Fibroblast of lung (primary cell): ENCODE results near the gene KCNN3. TPM values are rescaled to one million over a fixed set of nuclear protein-coding genes. Genes with fewer than 3 reads are reported as not detected.

Source experiments
- DNase-seq, 2 donors: peaks; one replicate each; pipeline versions ENCODE4 v3.0.0 to v3.0.0-alpha.2; 2010; ENCODE audit warnings: low read depth in 2 of 2
- H2AFZ ChIP-seq: 2 replicates; pipeline ENCODE4 v1.5.1; 2012; ENCODE audit warnings: low read length, control low read depth, inconsistent platforms
- H3K27ac ChIP-seq: 2 replicates; pipeline ENCODE4 v1.5.1; 2011; ENCODE audit warnings: low read length, control low read depth; ENCODE audit not compliant: insufficient read depth
- H3K27me3 ChIP-seq: 2 replicates; pipeline ENCODE4 v1.5.1; 2011; ENCODE audit warnings: mild to moderate bottlenecking, low read length; ENCODE audit not compliant: control insufficient read depth, insufficient read depth
- H3K36me3 ChIP-seq: 2 replicates; pipeline ENCODE4 v1.5.1; 2011; ENCODE audit warnings: low read length; ENCODE audit not compliant: control insufficient read depth, insufficient read depth
- H3K4me1 ChIP-seq: 2 replicates; pipeline ENCODE4 v1.5.1; 2011; ENCODE audit warnings: low read length; ENCODE audit not compliant: control insufficient read depth, insufficient read depth; ENCODE audit errors: extremely low read depth
- H3K4me2 ChIP-seq: 2 replicates; pipeline ENCODE4 v1.5.1; 2011; ENCODE audit warnings: low read length, control low read depth; ENCODE audit not compliant: insufficient read depth; ENCODE audit errors: extremely low read depth
- H3K4me3 ChIP-seq, 4 experiments: fragments of 200-600 bp in 1 of 4; sonication (generic) in 1 of 4; replicated peaks in 1 of 4; 2 replicates each; pipeline ENCODE4 v1.5.1; 2011 to 2016; ENCODE audit warnings: low read length in 4 of 4, low read depth in 3 of 4, mild to moderate bottlenecking in 3 of 4, control low read depth in 2 of 4, inconsistent platforms in 1 of 4, mixed read lengths in 1 of 4; ENCODE audit not compliant: insufficient read depth in 1 of 4; ENCODE audit errors: control extremely low read depth in 1 of 4
- H3K79me2 ChIP-seq: 2 replicates; pipeline ENCODE4 v1.5.1; 2012; ENCODE audit warnings: mild to moderate bottlenecking, low read length, inconsistent platforms; ENCODE audit not compliant: control insufficient read depth, insufficient read depth
- H3K9ac ChIP-seq: 2 replicates; pipeline ENCODE4 v1.5.1; 2011; ENCODE audit warnings: mild to moderate bottlenecking, low read length, control low read depth; ENCODE audit not compliant: insufficient read depth
- H3K9me3 ChIP-seq: 2 replicates; pipeline ENCODE4 v1.5.1; 2012; ENCODE audit warnings: low read depth, low read length; ENCODE audit not compliant: control insufficient read depth, insufficient read depth
- H4K20me1 ChIP-seq: 2 replicates; pipeline ENCODE4 v1.5.1; 2011; ENCODE audit warnings: low read length; ENCODE audit not compliant: control insufficient read depth, insufficient read depth; ENCODE audit errors: extremely low read depth
- EZH2 ChIP-seq: IDR thresholded peaks from 2 replicates; pipeline ENCODE4 v1.5.1; 2012; ENCODE audit warnings: low read length, control low read depth, mild to moderate bottlenecking; ENCODE audit errors: missing control alignments
- polyA plus RNA-seq, 2 donors: library from polyadenylated mRNA; depleted of rRNA in 1 of 2; stranded (reverse) in 1 of 2; unstranded in 1 of 2; fragments of >200 nt; gene quantifications; 2 replicates each; pipeline ENCODE4 v1.2.1, GENCODE V29; 2011 to 2012; ENCODE audit warnings: missing spikeins in 1 of 2
- total RNA-seq: library from RNA; depleted of rRNA; stranded (reverse); fragments of >200 nt; gene quantifications from 2 replicates; pipeline ENCODE4 v1.2.1, GENCODE V29; 2014
- TF ChIP-seq, protein P1 (sequence below), 2 donors: IDR thresholded peaks in 1 of 2; conservative IDR thresholded peaks in 1 of 2; 1 replicate in 1 of 2; 2 replicates in 1 of 2; pipeline ENCODE4 v1.5.1; 2011 to 2012; ENCODE audit warnings: low read length in 2 of 2, control low read depth in 1 of 2, inconsistent platforms in 1 of 2, low read depth in 1 of 2, mild to moderate bottlenecking in 1 of 2

KCNN3 gene
- total and polyA plus RNA-seq, 2 donors (not counting 1 experiment from before 2014, with no cell fraction given): not detected

DNA sequence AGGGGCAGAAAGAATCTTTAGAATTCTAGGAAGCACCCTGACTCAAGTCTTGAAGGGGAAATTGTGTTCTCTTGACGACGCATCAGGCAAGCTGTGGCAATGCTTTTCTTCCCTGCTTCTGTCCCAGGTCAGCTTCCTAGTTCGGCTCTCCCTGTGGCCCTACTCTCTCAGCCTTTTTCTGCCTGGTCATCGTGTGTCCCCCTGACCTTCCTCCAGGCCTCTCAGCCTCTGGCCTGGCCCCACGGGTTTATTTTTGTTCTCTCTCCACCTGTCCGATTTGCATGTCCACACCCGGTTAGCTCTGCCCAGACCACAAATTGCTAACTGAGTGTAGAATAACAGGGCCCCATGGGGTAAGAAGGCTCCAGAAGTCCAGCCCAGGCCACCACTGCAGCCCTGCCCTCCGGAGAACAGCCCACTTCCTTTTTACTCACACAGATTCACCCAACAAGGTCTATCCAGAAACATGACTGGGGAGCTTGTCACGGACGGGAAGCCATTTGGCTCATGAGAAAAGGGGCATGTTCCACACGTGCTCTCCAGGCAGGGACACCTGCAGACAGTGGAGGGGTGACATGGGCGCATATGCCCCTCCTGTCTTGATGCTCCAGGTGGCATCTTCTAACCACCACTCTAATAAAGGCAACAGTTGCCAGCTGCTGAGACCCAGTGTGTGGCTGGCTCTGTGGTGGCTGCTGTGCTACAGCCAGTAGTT is 9.8 kb downstream of the KCNN3 start:
- no peaks in the 10 kb centered on the region for H4K20me1 ChIP-seq
- H2AFZ ChIP-seq: no peak overlapping the region
- H3K27ac ChIP-seq: no peak overlapping the region
- H3K4me2 ChIP-seq: no peak overlapping the region
- H3K79me2 ChIP-seq: no peaks in the 10 kb centered on the region
- peaks cover 16% of the 10 kb centered on the region for H3K27me3 ChIP-seq
- no peak for DNase-seq
- H3K9ac ChIP-seq: no peak overlapping the region
- H3K4me3 ChIP-seq: no peak overlapping the region
- H3K4me1 ChIP-seq: no peaks in the 10 kb centered on the region
- TF ChIP-seq, protein P1, sequence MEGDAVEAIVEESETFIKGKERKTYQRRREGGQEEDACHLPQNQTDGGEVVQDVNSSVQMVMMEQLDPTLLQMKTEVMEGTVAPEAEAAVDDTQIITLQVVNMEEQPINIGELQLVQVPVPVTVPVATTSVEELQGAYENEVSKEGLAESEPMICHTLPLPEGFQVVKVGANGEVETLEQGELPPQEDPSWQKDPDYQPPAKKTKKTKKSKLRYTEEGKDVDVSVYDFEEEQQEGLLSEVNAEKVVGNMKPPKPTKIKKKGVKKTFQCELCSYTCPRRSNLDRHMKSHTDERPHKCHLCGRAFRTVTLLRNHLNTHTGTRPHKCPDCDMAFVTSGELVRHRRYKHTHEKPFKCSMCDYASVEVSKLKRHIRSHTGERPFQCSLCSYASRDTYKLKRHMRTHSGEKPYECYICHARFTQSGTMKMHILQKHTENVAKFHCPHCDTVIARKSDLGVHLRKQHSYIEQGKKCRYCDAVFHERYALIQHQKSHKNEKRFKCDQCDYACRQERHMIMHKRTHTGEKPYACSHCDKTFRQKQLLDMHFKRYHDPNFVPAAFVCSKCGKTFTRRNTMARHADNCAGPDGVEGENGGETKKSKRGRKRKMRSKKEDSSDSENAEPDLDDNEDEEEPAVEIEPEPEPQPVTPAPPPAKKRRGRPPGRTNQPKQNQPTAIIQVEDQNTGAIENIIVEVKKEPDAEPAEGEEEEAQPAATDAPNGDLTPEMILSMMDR (conservative IDR thresholded peaks at IDR 0.05 in 1 of 2, IDR thresholded peaks at IDR 0.05 in 1 of 2; ENCODE audit: low read depth in 1 of 2, low read length in 2 of 2): no peak
- TF ChIP-seq EZH2: no peak
- H3K36me3 ChIP-seq: no peaks in the 10 kb centered on the region
- H3K9me3 ChIP-seq: no peaks in the 10 kb centered on the region

DNA sequence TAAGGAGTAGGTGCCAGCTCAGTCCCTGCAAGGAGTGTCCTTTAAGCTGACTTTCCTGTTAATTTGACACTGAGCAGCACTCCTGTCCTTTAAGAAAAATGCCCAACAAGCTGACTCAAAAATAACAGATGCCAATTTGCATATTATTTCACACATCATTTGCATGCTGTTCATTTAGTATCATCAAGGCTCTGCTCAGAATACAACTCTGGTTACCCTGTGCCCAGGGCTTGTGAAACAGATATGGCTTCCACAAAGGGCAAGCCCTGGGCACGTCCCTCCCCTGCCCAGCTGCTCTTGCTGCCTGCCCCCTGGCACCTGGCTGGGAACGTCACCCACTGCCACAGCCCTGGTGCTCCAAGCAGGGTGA is 10.3 kb downstream of the KCNN3 start:
- Histone ChIP-seq H3K27me3 (peaks cover 13% of the 10 kb centered on the region), H3K36me3 (no peaks in the 10 kb centered on the region), H2AFZ (no peak overlapping the region), H3K27ac (no peak overlapping the region), H4K20me1 (no peaks in the 10 kb centered on the region), H3K9ac (no peak overlapping the region), H3K4me3 (no peak overlapping the region), H3K4me1 (no peaks in the 10 kb centered on the region), H3K79me2 (no peaks in the 10 kb centered on the region), H3K9me3 (no peaks in the 10 kb centered on the region), H3K4me2 (no peak overlapping the region)
- DNase-seq: no peak
- TF ChIP-seq, protein P1 (conservative IDR thresholded peaks at IDR 0.05 in 1 of 2, IDR thresholded peaks at IDR 0.05 in 1 of 2; ENCODE audit: low read depth in 1 of 2, low read length in 2 of 2): no peak
- TF ChIP-seq EZH2: no peak

DNA sequence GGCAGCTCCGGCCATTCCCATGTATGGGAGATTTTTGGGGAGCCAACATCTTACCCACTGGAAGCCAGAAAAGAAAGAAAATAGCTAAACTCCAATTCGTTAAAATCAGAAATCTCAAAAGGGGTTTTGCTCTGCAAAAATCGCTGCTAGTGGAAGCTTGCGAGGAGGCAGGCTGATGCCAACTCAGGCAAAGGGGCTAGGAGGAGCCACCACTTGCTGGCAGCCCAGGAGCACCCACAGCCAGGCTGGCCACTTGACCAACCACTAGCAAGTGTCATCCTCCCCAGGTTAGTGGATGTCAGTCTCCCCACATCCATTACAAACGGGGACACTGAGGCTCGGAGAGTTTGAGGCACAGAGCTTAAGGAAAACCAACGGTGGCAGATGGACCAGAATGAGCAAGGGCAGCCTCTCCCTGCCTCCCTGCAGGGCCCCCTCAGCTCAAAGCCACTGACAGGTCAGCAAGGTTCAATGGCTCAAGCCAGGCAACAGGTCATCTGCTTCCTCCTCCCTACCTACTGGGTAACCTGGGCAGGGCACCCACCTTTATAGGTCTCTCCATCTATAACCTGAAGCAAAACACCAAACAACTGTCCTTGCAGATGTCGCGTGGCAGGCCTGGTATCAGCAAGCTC is 10.8 kb downstream of the KCNN3 start:
- no peak for DNase-seq
- Histone ChIP-seq H3K4me1 (no peaks in the 10 kb centered on the region), H3K9ac (no peak overlapping the region)

More for the DNA sequence above, 10.8 kb downstream of the KCNN3 start:
- Histone ChIP-seq H3K27ac (no peak overlapping the region), H3K27me3 (peaks cover 10% of the 10 kb centered on the region), H4K20me1 (no peaks in the 10 kb centered on the region), H3K4me3 (no peak overlapping the region), H3K9me3 (no peaks in the 10 kb centered on the region), H2AFZ (no peak overlapping the region), H3K36me3 (no peaks in the 10 kb centered on the region), H3K79me2 (no peaks in the 10 kb centered on the region), H3K4me2 (no peak overlapping the region)
- TF ChIP-seq EZH2: no peak
- TF ChIP-seq, protein P1 (conservative IDR thresholded peaks at IDR 0.05 in 1 of 2, IDR thresholded peaks at IDR 0.05 in 1 of 2; ENCODE audit: low read depth in 1 of 2, low read length in 2 of 2): no peak
